IgD-negative memory B cell (primary cell): ENCODE results near the gene LRRTM4. TPM values are rescaled to one million over a fixed set of nuclear protein-coding genes. Genes with fewer than 3 reads are reported as not detected.

Source experiments
- H3K27ac Mint-ChIP-seq, 3 donors: one replicate each; pipeline ENCODE4 v1.8.0; 2020 to 2022; ENCODE audit warnings: mild to moderate bottlenecking in 3 of 3, mixed read lengths in 3 of 3, moderate library complexity in 1 of 3
- H3K27me3 Mint-ChIP-seq: one replicate; pipeline ENCODE4 v1.8.0; 2021; ENCODE audit warnings: mixed read lengths
- H3K36me3 Mint-ChIP-seq: one replicate; pipeline ENCODE4 v1.8.0; 2020; ENCODE audit warnings: mild to moderate bottlenecking, mixed read lengths
- H3K4me1 Mint-ChIP-seq, 3 donors: one replicate each; pipeline ENCODE4 v1.8.0; 2020 to 2022; ENCODE audit warnings: mixed read lengths in 3 of 3, mild to moderate bottlenecking in 1 of 3
- H3K4me3 Mint-ChIP-seq, 4 donors: one replicate each; pipeline ENCODE4 v1.8.0; 2020 to 2022; ENCODE audit warnings: mild to moderate bottlenecking in 4 of 4, mixed read lengths in 4 of 4, moderate library complexity in 3 of 4
- H3K9me3 Mint-ChIP-seq, 3 donors: one replicate each; pipeline ENCODE4 v1.8.0; 2020 to 2021; ENCODE audit warnings: mixed read lengths in 3 of 3, mild to moderate bottlenecking in 1 of 3
- polyA plus RNA-seq: library from polyadenylated mRNA; unstranded; fragments of 300-500 nt; fragmentation: Illumina TruSeq; gene quantifications from one replicate; pipeline ENCODE4 v1.2.3, GENCODE V29; 2021

The LRRTM4 gene
- polyA plus RNA-seq, 1 donor from 2014 or later = not detected

- H3K27ac Mint-ChIP-seq = no peak overlapping the region
- no peaks in the 10 kb centered on the region for H3K4me1 Mint-ChIP-seq
- H3K9me3 Mint-ChIP-seq = peaks cover 0 to 5% (median 4%) of the 10 kb centered on the region in 3 donors
- no peaks in the 10 kb centered on the region for H3K36me3 Mint-ChIP-seq
- no peaks in the 10 kb centered on the region for H3K27me3 Mint-ChIP-seq
- no peak overlapping the region for H3K4me3 Mint-ChIP-seq
These were observed 568.3 kb downstream of the LRRTM4 start for GRCh38 chr2:76953733-76954347.

DNA sequence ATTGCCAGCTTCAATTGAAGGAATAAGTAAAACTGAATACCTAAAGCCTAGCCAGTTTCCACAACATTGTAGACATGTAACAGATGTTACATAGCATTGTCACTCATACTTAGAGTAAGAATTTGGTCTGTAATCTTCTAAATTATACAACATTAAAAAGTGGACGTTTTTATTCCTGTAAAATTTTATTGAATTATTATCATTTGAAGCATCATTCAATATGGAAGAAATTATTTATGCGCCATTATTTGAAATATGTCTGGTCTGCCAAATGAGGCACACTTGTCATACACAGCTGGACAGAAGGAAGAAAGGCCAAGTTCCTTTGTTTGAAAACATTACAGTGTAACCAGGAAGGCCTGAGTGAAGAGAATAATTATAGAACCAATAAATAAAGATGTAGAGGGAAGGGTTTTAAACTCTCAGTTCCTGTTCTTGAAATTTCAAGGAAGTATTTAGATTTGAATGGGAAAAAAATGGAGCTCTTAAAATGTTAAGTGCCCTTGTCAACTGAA is 575.5 kb downstream of the LRRTM4 start:
- H3K4me1 Mint-ChIP-seq = no peaks in the 10 kb centered on the region
- H3K27me3 Mint-ChIP-seq = no peaks in the 10 kb centered on the region
- no peak overlapping the region for H3K27ac Mint-ChIP-seq
- peaks cover 0 to 4% (median 4%) of the 10 kb centered on the region in 3 donors for H3K9me3 Mint-ChIP-seq
- no peaks in the 10 kb centered on the region for H3K36me3 Mint-ChIP-seq
- no peak overlapping the region for H3K4me3 Mint-ChIP-seq

- H3K36me3 Mint-ChIP-seq = no peaks in the 10 kb centered on the region
- H3K27me3 Mint-ChIP-seq = no peaks in the 10 kb centered on the region
These were observed 581.6 kb downstream of the LRRTM4 start for GRCh38 chr2:76940559-76940958.

GRCh38 chr2:76938153-76938552 is 584.0 kb downstream of the LRRTM4 start:
- no peak overlapping the region for H3K4me3 Mint-ChIP-seq
- no peaks in the 10 kb centered on the region for H3K4me1 Mint-ChIP-seq
- H3K36me3 Mint-ChIP-seq = no peaks in the 10 kb centered on the region
- no peak overlapping the region for H3K27ac Mint-ChIP-seq
- H3K9me3 Mint-ChIP-seq = peaks cover 2 to 5% (median 3%) of the 10 kb centered on the region in 3 donors
- no peaks in the 10 kb centered on the region for H3K27me3 Mint-ChIP-seq

More at GRCh38 chr2:76940559-76940958, 581.6 kb downstream of the LRRTM4 start:
- Mint-ChIP-seq H3K4me3 (no peak overlapping the region), H3K9me3 (peaks cover 0 to 4% (median 1%) of the 10 kb centered on the region in 3 donors), H3K4me1 (no peaks in the 10 kb centered on the region), H3K27ac (no peak overlapping the region)

- no peak overlapping the region for H3K27ac Mint-ChIP-seq
These were observed 589.6 kb downstream of the LRRTM4 start for GRCh38 chr2:76932550-76932949.

GRCh38 chr2:76930056-76930744 is 592.0 kb downstream of the LRRTM4 start:
- Mint-ChIP-seq H3K36me3 (no peaks in the 10 kb centered on the region), H3K27ac (no peak overlapping the region), H3K4me3 (no peak overlapping the region), H3K9me3 (peaks cover 0 to 7% (median 1%) of the 10 kb centered on the region in 3 donors), H3K4me1 (no peaks in the 10 kb centered on the region), H3K27me3 (no peaks in the 10 kb centered on the region)

More at GRCh38 chr2:76932550-76932949, 589.6 kb downstream of the LRRTM4 start:
- Mint-ChIP-seq H3K4me1 (no peaks in the 10 kb centered on the region), H3K4me3 (no peak overlapping the region), H3K9me3 (peaks cover 1 to 7% (median 5%) of the 10 kb centered on the region in 3 donors), H3K36me3 (no peaks in the 10 kb centered on the region), H3K27me3 (no peaks in the 10 kb centered on the region)

DNA sequence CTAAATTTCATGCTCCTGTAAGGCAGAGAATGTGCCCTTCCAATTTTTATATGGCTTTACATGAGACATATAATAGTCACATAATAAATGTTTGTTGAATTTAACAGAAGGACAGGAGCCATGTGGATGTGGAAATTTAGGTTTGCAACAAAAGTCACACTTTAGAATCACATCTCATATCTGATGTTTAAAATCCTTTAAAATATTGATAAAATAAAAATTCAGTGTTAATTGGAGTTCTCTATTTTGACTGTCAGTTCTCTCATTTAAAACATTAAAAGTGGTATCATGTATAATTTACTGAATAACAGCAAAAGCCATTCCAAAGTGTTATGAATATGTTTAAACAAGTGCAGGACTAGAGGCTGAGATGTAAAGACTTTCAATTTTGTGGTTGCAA is 594.1 kb downstream of the LRRTM4 start:
- H3K9me3 Mint-ChIP-seq = peaks cover 0 to 3% (median 1%) of the 10 kb centered on the region in 3 donors

GRCh38 chr2:76921006-76921405 is 601.2 kb downstream of the LRRTM4 start:
- no peaks in the 10 kb centered on the region for H3K4me1 Mint-ChIP-seq
- H3K27ac Mint-ChIP-seq = no peak overlapping the region
- no peaks in the 10 kb centered on the region for H3K36me3 Mint-ChIP-seq
- peaks cover 0 to 17% (median 0%) of the 10 kb centered on the region in 3 donors for H3K9me3 Mint-ChIP-seq
- no peak overlapping the region for H3K4me3 Mint-ChIP-seq
- H3K27me3 Mint-ChIP-seq = no peaks in the 10 kb centered on the region

More for the DNA sequence above, 594.1 kb downstream of the LRRTM4 start:
- H3K27me3 Mint-ChIP-seq = no peaks in the 10 kb centered on the region
- no peak overlapping the region for H3K4me3 Mint-ChIP-seq
- no peak overlapping the region for H3K27ac Mint-ChIP-seq
- H3K36me3 Mint-ChIP-seq = no peaks in the 10 kb centered on the region
- no peaks in the 10 kb centered on the region for H3K4me1 Mint-ChIP-seq

DNA sequence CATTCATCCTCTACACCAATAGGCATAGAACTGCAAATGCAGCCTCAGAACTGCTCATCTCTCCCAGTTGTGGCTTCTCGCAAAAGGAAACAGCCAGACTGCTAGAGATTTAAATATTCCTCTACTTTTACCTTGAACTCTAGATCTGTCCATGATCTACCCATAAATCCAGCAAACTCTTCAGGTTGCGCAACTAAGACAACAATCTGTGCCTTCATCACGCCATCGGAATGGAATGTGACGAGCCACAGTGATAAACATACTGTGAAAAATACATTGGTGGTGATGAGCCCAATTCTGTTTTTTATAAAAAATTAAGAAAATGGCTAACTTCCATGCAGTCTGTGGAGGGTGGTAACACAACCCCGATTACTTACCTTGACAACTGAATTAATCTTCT is 626.7 kb downstream of the LRRTM4 start:
- Mint-ChIP-seq H3K27ac (no peak overlapping the region), H3K4me3 (no peak overlapping the region), H3K27me3 (no peaks in the 10 kb centered on the region), H3K4me1 (no peaks in the 10 kb centered on the region), H3K9me3 (peaks cover 2 to 8% (median 4%) of the 10 kb centered on the region in 3 donors), H3K36me3 (no peaks in the 10 kb centered on the region)

DNA sequence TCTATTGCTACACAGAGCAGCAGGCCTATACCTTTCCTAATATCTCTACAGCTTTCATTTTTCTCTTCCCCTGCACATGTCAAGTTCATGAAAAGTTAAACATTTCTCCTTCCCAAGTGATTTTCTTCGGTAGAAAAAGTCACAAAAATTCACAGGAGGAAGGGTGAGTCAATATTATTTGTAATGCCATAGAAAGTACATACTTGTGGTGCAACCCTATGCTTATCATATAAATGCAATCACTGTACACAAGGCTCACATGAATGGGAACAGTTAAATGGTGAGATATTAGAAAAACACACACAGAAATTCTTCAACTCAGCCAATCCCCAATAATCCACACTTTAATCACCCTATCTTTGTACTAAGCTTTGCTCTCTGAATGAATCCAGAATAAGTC is 651.6 kb downstream of the LRRTM4 start:
- no peak overlapping the region for H3K27ac Mint-ChIP-seq
- no peak overlapping the region for H3K4me3 Mint-ChIP-seq
- no peaks in the 10 kb centered on the region for H3K36me3 Mint-ChIP-seq
- H3K27me3 Mint-ChIP-seq = no peaks in the 10 kb centered on the region
- H3K4me1 Mint-ChIP-seq = no peaks in the 10 kb centered on the region
- H3K9me3 Mint-ChIP-seq = peaks cover 0 to 9% (median 2%) of the 10 kb centered on the region in 3 donors

- Mint-ChIP-seq H3K27me3 (no peaks in the 10 kb centered on the region), H3K36me3 (no peaks in the 10 kb centered on the region), H3K27ac (no peak overlapping the region), H3K9me3 (peaks cover 0 to 9% (median 2%) of the 10 kb centered on the region in 3 donors), H3K4me3 (no peak overlapping the region), H3K4me1 (no peaks in the 10 kb centered on the region)
These were observed 652.2 kb downstream of the LRRTM4 start for GRCh38 chr2:76870011-76870410.

DNA sequence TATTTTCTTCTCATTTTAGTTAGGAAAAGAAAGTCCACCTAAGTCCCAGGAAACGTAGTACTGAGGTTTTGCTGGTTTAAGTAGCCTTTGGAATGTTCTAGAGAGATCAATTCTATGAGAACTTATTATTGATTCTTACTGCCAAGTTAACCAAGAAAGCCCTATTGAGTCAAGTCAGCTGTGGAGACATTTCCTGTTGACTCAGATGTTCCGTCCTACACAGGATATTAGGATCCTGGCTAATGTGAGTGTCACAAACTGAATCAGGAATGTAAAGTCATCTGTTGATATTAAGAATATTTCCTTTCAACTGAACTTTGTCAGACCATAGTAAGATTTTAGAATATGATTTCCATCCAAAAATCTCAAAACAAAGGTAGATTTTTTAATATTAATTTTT is 654.3 kb downstream of the LRRTM4 start:
- no peak overlapping the region for H3K4me3 Mint-ChIP-seq
- no peaks in the 10 kb centered on the region for H3K4me1 Mint-ChIP-seq
- peaks cover 0 to 9% (median 2%) of the 10 kb centered on the region in 3 donors for H3K9me3 Mint-ChIP-seq
- no peak overlapping the region for H3K27ac Mint-ChIP-seq
- no peaks in the 10 kb centered on the region for H3K27me3 Mint-ChIP-seq
- no peaks in the 10 kb centered on the region for H3K36me3 Mint-ChIP-seq

DNA sequence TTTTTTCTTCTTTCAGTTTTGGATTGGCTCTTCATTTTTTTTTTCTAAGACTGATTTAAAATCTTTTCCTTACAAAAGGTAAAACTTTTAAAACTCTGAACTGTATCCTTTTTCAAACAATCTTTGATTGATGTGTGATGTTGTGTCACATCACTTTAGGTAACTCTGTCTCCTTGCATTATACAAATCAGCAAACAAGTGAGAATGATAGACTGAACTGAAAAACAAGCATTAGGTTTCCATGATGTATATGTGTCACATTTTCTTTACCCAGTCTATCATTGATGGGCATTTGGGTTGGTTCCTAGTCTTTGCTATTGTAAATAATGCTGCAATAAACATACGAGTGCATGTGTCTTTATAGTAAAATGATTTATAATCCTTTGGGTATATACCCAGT is 655.7 kb downstream of the LRRTM4 start:
- H3K36me3 Mint-ChIP-seq = no peaks in the 10 kb centered on the region
- H3K4me1 Mint-ChIP-seq = no peaks in the 10 kb centered on the region
- H3K27ac Mint-ChIP-seq = no peak overlapping the region
- no peaks in the 10 kb centered on the region for H3K27me3 Mint-ChIP-seq
- peaks cover 0 to 6% (median 3%) of the 10 kb centered on the region in 3 donors for H3K9me3 Mint-ChIP-seq
- no peak overlapping the region for H3K4me3 Mint-ChIP-seq

- no peaks in the 10 kb centered on the region for H3K36me3 Mint-ChIP-seq
- peaks cover 0 to 5% (median 0%) of the 10 kb centered on the region in 3 donors for H3K9me3 Mint-ChIP-seq
- H3K4me3 Mint-ChIP-seq = no peak overlapping the region
- no peaks in the 10 kb centered on the region for H3K4me1 Mint-ChIP-seq
- no peaks in the 10 kb centered on the region for H3K27me3 Mint-ChIP-seq
- peak overlapping the region in 1 of 3 donors; percentile 40 for H3K27ac Mint-ChIP-seq
These were observed 659.3 kb downstream of the LRRTM4 start for GRCh38 chr2:76862901-76863300.

- no peaks in the 10 kb centered on the region for H3K4me1 Mint-ChIP-seq
- H3K9me3 Mint-ChIP-seq = peaks cover 0 to 5% (median 0%) of the 10 kb centered on the region in 3 donors
- no peak overlapping the region for H3K27ac Mint-ChIP-seq
These were observed 660.5 kb downstream of the LRRTM4 start for GRCh38 chr2:76861708-76862107.

More at GRCh38 chr2:76861708-76862107, 660.5 kb downstream of the LRRTM4 start:
- H3K4me3 Mint-ChIP-seq = no peak overlapping the region
- H3K36me3 Mint-ChIP-seq = no peaks in the 10 kb centered on the region
- H3K27me3 Mint-ChIP-seq = no peaks in the 10 kb centered on the region
